H1 (cell line): Measurements from ENCODE around the gene SLC7A14. TPM values are rescaled to one million over a fixed set of nuclear protein-coding genes. Genes with fewer than 3 reads are reported as not detected.

Experiments used
- CTCF ChIA-PET: fragments of 300-600 bp; sonication (Branson Sonifier 250); formaldehyde crosslinking; loops from one replicate; lab custom pipeline; 2021; ENCODE audit not compliant: partially characterized antibody; lab: Charles Lee
- POLR2A ChIA-PET: fragments of 300-600 bp; sonication (Branson Sonifier 250); formaldehyde crosslinking; loops from one replicate; lab custom pipeline; 2021; ENCODE audit warnings: inconsistent platforms; ENCODE audit not compliant: partially characterized antibody; lab: Charles Lee
- DNase-seq, 2 experiments: peaks; one replicate each; pipeline versions ENCODE4 v3.0.0 to v3.0.0-alpha.2; 2010 to 2022; ENCODE audit warnings: low spot score in 2 of 2, low read depth in 1 of 2, mixed read lengths in 1 of 2
- FAIRE-seq: peaks from 2 replicates; lab custom pipeline; 2011; peaks lifted over from hg19 to GRCh38; lab: Jason Lieb, UNC
- H2AFZ ChIP-seq: 2 replicates; pipeline ENCODE4 v1.8.1; 2012; ENCODE audit warnings: low read length, inconsistent platforms
- H2AK5ac ChIP-seq: 2 replicates; pipeline ENCODE4 v1.6.1; 2013; ENCODE audit warnings: low read depth, low read length
- H2BK120ac ChIP-seq: replicated peaks from 2 replicates; pipeline ENCODE3; 2013; ENCODE audit warnings: low read depth, low read length, inconsistent platforms
- H2BK12ac ChIP-seq: 2 replicates; pipeline ENCODE4 v1.6.1; 2013; ENCODE audit warnings: low read depth, low read length
- H2BK15ac ChIP-seq: 2 replicates; pipeline ENCODE4 v1.6.1; 2013; ENCODE audit warnings: low read length
- H2BK20ac ChIP-seq: 2 replicates; pipeline ENCODE4 v1.6.1; 2013; ENCODE audit warnings: low read length
- H2BK5ac ChIP-seq: 2 replicates; pipeline ENCODE4 v1.6.1; 2013; ENCODE audit warnings: low read depth, low read length
- H3K14ac ChIP-seq: 2 replicates; pipeline ENCODE4 v1.6.1; 2013; ENCODE audit warnings: inconsistent platforms; ENCODE audit not compliant: insufficient read length
- H3K18ac ChIP-seq: 2 replicates; pipeline ENCODE4 v1.6.1; 2013; ENCODE audit warnings: low read length; ENCODE audit errors: extremely low read depth
- H3K23ac ChIP-seq: 2 replicates; pipeline ENCODE4 v1.6.1; 2013; ENCODE audit warnings: inconsistent platforms; ENCODE audit not compliant: insufficient read length
- H3K23me2 ChIP-seq: 2 replicates; pipeline ENCODE4 v1.6.1; 2013; ENCODE audit warnings: low read depth, low read length
- H3K27ac ChIP-seq: 2 replicates; pipeline ENCODE4 v1.6.1; 2011; ENCODE audit warnings: low read depth, low read length, inconsistent platforms
- H3K27me3 ChIP-seq, 4 experiments: replicated peaks in 1 of 4; 1 replicate in 1 of 4; 2 replicates in 3 of 4; pipeline versions ENCODE4 v1.6.1 to v1.8.1; 2011 to 2013; ENCODE audit warnings: low read length in 3 of 4, mild to moderate bottlenecking in 3 of 4, inconsistent platforms in 2 of 4, mixed read lengths in 2 of 4, moderate library complexity in 1 of 4; ENCODE audit not compliant: control insufficient read depth in 3 of 4, insufficient read depth in 3 of 4; ENCODE audit errors: extremely low read depth in 1 of 4
- H3K36me3 ChIP-seq, 4 experiments: 2 replicates each; pipeline versions ENCODE4 v1.6.1 to v1.8.1; 2011 to 2013; ENCODE audit warnings: mild to moderate bottlenecking in 4 of 4, low read length in 3 of 4, moderate library complexity in 2 of 4, control low read depth in 1 of 4, inconsistent platforms in 1 of 4; ENCODE audit not compliant: insufficient read depth in 4 of 4, control insufficient read depth in 2 of 4
- H3K4ac ChIP-seq: replicated peaks from 2 replicates; pipeline ENCODE3; 2013; ENCODE audit warnings: low read length, low read depth, mixed read lengths, inconsistent platforms; ENCODE audit not compliant: insufficient read length
- H3K4me1 ChIP-seq, 4 experiments: replicated peaks in 1 of 4; 1 replicate in 1 of 4; 2 replicates in 3 of 4; pipeline versions ENCODE4 v1.6.1 to v1.8.1; 2011 to 2013; ENCODE audit warnings: low read length in 3 of 4, inconsistent platforms in 2 of 4, mixed read lengths in 1 of 4; ENCODE audit not compliant: insufficient read depth in 4 of 4, control insufficient read depth in 3 of 4
- H3K4me2 ChIP-seq, 2 experiments: 2 replicates each; pipeline versions ENCODE4 v1.6.1 to v1.8.1; 2011 to 2013; ENCODE audit warnings: low read depth in 2 of 2, low read length in 2 of 2, control low read depth in 1 of 2, inconsistent platforms in 1 of 2, mild to moderate bottlenecking in 1 of 2; ENCODE audit not compliant: insufficient read depth in 1 of 2
- H3K4me3 ChIP-seq, 4 experiments: fragments of 200-600, 300-600 bp in 1 of 4; sonication (generic), shearing (Covaris generic), sonication (Bioruptor Twin) in 1 of 4; 2 replicates each; pipeline versions ENCODE4 v1.5.1 to v1.8.1; 2011 to 2016; ENCODE audit warnings: low read length in 4 of 4, low read depth in 3 of 4, control low read depth in 2 of 4, inconsistent platforms in 2 of 4, mild to moderate bottlenecking in 2 of 4, mixed read lengths in 1 of 4, moderate library complexity in 1 of 4; ENCODE audit not compliant: insufficient read depth in 2 of 4; ENCODE audit errors: extremely low read depth in 1 of 4
- H3K56ac ChIP-seq: replicated peaks from 2 replicates; pipeline ENCODE3; 2013; ENCODE audit warnings: low read depth, mild to moderate bottlenecking, mixed read lengths, low read length, inconsistent platforms; ENCODE audit not compliant: insufficient read length
- H3K79me1 ChIP-seq: 2 replicates; pipeline ENCODE4 v1.6.1; 2013; ENCODE audit warnings: low read depth, low read length, control low read depth
- H3K79me2 ChIP-seq, 2 experiments: 2 replicates each; pipeline versions ENCODE4 v1.6.1 to v1.8.1; 2012 to 2013; ENCODE audit warnings: low read length in 2 of 2, mild to moderate bottlenecking in 2 of 2, inconsistent platforms in 1 of 2; ENCODE audit not compliant: insufficient read depth in 2 of 2, control insufficient read depth in 1 of 2
- H3K9ac ChIP-seq, 4 experiments: replicated peaks in 1 of 4; 1 replicate in 1 of 4; 2 replicates in 3 of 4; pipeline versions ENCODE4 v1.6.1 to v1.8.1; 2011 to 2013; ENCODE audit warnings: low read depth in 3 of 4, low read length in 3 of 4, control low read depth in 2 of 4, mild to moderate bottlenecking in 2 of 4, moderate library complexity in 2 of 4, inconsistent platforms in 1 of 4; ENCODE audit errors: extremely low read depth in 1 of 4
- H3K9me3 ChIP-seq, 2 experiments: 2 replicates each; pipeline versions ENCODE4 v1.6.1 to v1.8.1; 2012 to 2013; ENCODE audit warnings: mild to moderate bottlenecking in 2 of 2, moderate library complexity in 2 of 2, control low read depth in 1 of 2, inconsistent platforms in 1 of 2, low read depth in 1 of 2, low read length in 1 of 2, mixed read lengths in 1 of 2; ENCODE audit not compliant: insufficient read depth in 2 of 2
- H4K20me1 ChIP-seq, 2 experiments: replicated peaks in 1 of 2; 2 replicates each; pipeline versions ENCODE3 to v1.8.1; 2011 to 2013; ENCODE audit warnings: inconsistent platforms in 2 of 2, low read length in 2 of 2, mild to moderate bottlenecking in 1 of 2; ENCODE audit not compliant: insufficient read depth in 2 of 2, control insufficient read depth in 1 of 2
- H4K5ac ChIP-seq: 2 replicates; pipeline ENCODE4 v1.6.1; 2013; ENCODE audit warnings: low read length, low read depth, mixed read lengths, inconsistent platforms; ENCODE audit not compliant: insufficient read length
- H4K8ac ChIP-seq: 2 replicates; pipeline ENCODE4 v1.8.0; 2013; ENCODE audit warnings: mild to moderate bottlenecking, moderate library complexity, low read length, inconsistent platforms; ENCODE audit not compliant: insufficient read depth; ENCODE audit errors: extremely low read depth
- H4K91ac ChIP-seq: replicated peaks from 2 replicates; pipeline ENCODE3; 2013; ENCODE audit warnings: low read length, mixed read lengths, inconsistent platforms; ENCODE audit not compliant: insufficient read length
- ASH2L ChIP-seq: fragments of 200-600, 300-600 bp; sonication (generic); IDR thresholded peaks from one replicate; pipeline ENCODE4 v1.7.1; 2017; ENCODE audit warnings: low read length
- ATF2 ChIP-seq: IDR thresholded peaks from 2 replicates; pipeline ENCODE4 v1.6.1; 2012; ENCODE audit warnings: low read length, inconsistent platforms
- ATF3 ChIP-seq: IDR thresholded peaks from 2 replicates; pipeline ENCODE4 v1.6.1; 2011; ENCODE audit warnings: low read depth, mild to moderate bottlenecking, low read length; ENCODE audit not compliant: insufficient read depth
- JUN ChIP-seq: IDR thresholded peaks from 2 replicates; pipeline ENCODE4 v1.6.1; 2011; ENCODE audit warnings: low read depth, mild to moderate bottlenecking, improper control_type of control experiment, low read length
- KDM1A ChIP-seq: fragments of 200-600, 300-600 bp; sonication (generic); IDR thresholded peaks from 2 replicates; pipeline ENCODE4 v1.7.1; 2016; ENCODE audit warnings: mild to moderate bottlenecking, low read length, borderline replicate concordance
- KDM5A ChIP-seq: fragments of 200-600 bp; IDR thresholded peaks from 2 replicates; pipeline ENCODE4 v1.7.1; 2012; ENCODE audit warnings: mild to moderate bottlenecking, low read length, inconsistent platforms, mixed read lengths
- NRF1 ChIP-seq: IDR thresholded peaks from 2 replicates; pipeline ENCODE4 v1.6.1; 2011; ENCODE audit warnings: mild to moderate bottlenecking, low read depth, low read length, improper control_type of control experiment
- POLR2AphosphoS5 ChIP-seq: IDR thresholded peaks from 2 replicates; pipeline ENCODE4 v1.6.1; 2011; ENCODE audit warnings: low read depth, low read length
- SAP30 ChIP-seq: fragments of 300-600 bp; sonication (generic); IDR thresholded peaks from 2 replicates; pipeline ENCODE4 v1.7.1; 2012; ENCODE audit warnings: low read length, moderate library complexity, mild to moderate bottlenecking, inconsistent platforms; ENCODE audit not compliant: insufficient read depth, insufficient replicate concordance
- SP2 ChIP-seq: IDR thresholded peaks from 2 replicates; pipeline ENCODE4 v1.6.1; 2012; ENCODE audit warnings: mild to moderate bottlenecking, low read length, inconsistent platforms
- SRF ChIP-seq: IDR thresholded peaks from 2 replicates; pipeline ENCODE4 v1.6.1; 2011; ENCODE audit warnings: mild to moderate bottlenecking, low read depth, low read length, moderate library complexity
- TBP ChIP-seq: IDR thresholded peaks from 2 replicates; pipeline ENCODE4 v1.6.1; 2011; ENCODE audit warnings: low read depth, low read length, improper control_type of control experiment
- YY1 ChIP-seq: IDR thresholded peaks from 2 replicates; pipeline ENCODE4 v1.6.1; 2011; ENCODE audit warnings: low read depth, mild to moderate bottlenecking, low read length
- WGBS, 2 experiments: shearing (Covaris generic) in 1 of 2; methylation state at CpG; one replicate each; pipeline versions ENCODE4 v1.1.6 to v1.1.7; 2013 to 2015; ENCODE audit warnings: low lambda C conversion rate in 2 of 2, mixed read lengths in 2 of 2, inconsistent platforms in 1 of 2, low coverage in 1 of 2, missing lambda C conversion rate in 1 of 2; ENCODE audit not compliant: insufficient replicate concordance in 2 of 2, insufficient coverage in 1 of 2, insufficient read length in 1 of 2; ENCODE audit errors: extremely low coverage in 1 of 2, missing lambda C conversion rate in 1 of 2; 5-methylcytosine and 5-hydroxymethylcytosine counted together
- polyA plus RNA-seq, 7 experiments: library from polyadenylated mRNA; depleted of rRNA in 3 of 7; stranded (reverse) in 5 of 7; unstranded in 2 of 7; fragments of >200 nt in 5 of 7; fragments of 200-250 nt in 2 of 7; gene quantifications; 1 replicate in 5 of 7; 2 replicates in 1 of 7; 4 replicates in 1 of 7; pipeline versions ENCODE4 v1.2.1 to v1.2.3, GENCODE V29; 2011 to 2013; ENCODE audit warnings: missing spikeins in 2 of 7, mixed read lengths in 2 of 7
- total RNA-seq: library from RNA; stranded (reverse); fragmentation: NEBNext Ultra II Directional; extraction: Animal tissue kit (Norgen Biotek cat#: 25700); gene quantifications from 2 replicates; pipeline ENCODE4 v1.2.1, GENCODE V29; 2021

The SLC7A14 gene
- total and polyA plus RNA-seq, 2 of the 8 experiments (the other 6 are each of a cell fraction or from before 2014, with no cell fraction given), result 0.21 to 0.95 TPM

DNA sequence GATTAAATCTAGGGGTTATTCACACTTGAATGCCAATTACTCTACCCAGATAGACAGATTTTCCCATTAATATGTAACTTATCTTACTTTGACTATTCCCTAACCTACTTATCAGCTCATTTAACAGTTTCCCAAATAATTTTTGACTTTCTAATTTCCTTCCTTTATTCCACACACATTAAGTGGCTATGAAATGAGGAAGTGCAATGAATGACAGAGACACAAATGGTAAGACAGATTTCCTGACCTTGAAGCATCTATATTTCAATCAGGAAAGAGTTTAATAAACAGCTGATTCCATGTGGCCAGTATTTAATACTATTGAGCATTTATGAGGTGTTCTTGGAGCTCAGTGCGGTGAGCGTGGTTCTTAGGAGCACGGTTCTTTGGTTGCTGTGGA, 78.8 kb downstream of the SLC7A14 start:
- H3K4me2 ChIP-seq, result no peak overlapping the region
- no peak overlapping the region for H2AK5ac ChIP-seq
- H2BK5ac ChIP-seq, result no peak overlapping the region
- no peak overlapping the region for H4K91ac ChIP-seq
- no peaks in the 10 kb centered on the region for H3K9me3 ChIP-seq
- H3K23ac ChIP-seq, result no peak overlapping the region
- WGBS, 2 experiments, result 86% methylated on average over 3 of the region's 3 CpGs; no CpG with 5 or more reads in 1 of the 2 experiments
- H3K36me3 ChIP-seq, result no peaks in the 10 kb centered on the region
- no peak overlapping the region for H3K56ac ChIP-seq
- no peak overlapping the region for H3K18ac ChIP-seq
- H3K79me2 ChIP-seq, result no peaks in the 10 kb centered on the region
- POLR2A ChIA-PET, result interaction anchor here (0.5 to 1.2 kb wide), 2 partner anchors 341 to 363 kb away, joined by 3 read pairs; partner anchors contain the start of gene RPL22L1
- H3K14ac ChIP-seq, result no peak overlapping the region
- H3K4me3 ChIP-seq, result no peak overlapping the region
- H3K27ac ChIP-seq, result no peak overlapping the region
- FAIRE-seq (no peak), DNase-seq (no peak)
- no peak overlapping the region for H3K4ac ChIP-seq
- H2BK12ac ChIP-seq, result no peak overlapping the region
- H4K8ac ChIP-seq, result no peak overlapping the region
- no peak overlapping the region for H3K9ac ChIP-seq
- H3K4me1 ChIP-seq, result no peaks in the 10 kb centered on the region; a peak in 1 of 7 replicates
- no peaks in the 10 kb centered on the region for H3K23me2 ChIP-seq
- CTCF ChIA-PET, result interaction anchor here (0.8 to 1.9 kb wide), 6 partner anchors 8 to 190 kb away, joined by 3 to 10 read pairs (median 6); no protein-coding TSS in a partner anchor
- H2AFZ ChIP-seq, result no peak overlapping the region
- no peak overlapping the region for H4K5ac ChIP-seq
- H2BK120ac ChIP-seq, result no peak overlapping the region
- no peaks in the 10 kb centered on the region for H3K79me1 ChIP-seq
- H3K27me3 ChIP-seq, result no peaks in the 10 kb centered on the region
- no peak overlapping the region for H2BK15ac ChIP-seq
- H2BK20ac ChIP-seq, result no peak overlapping the region
- no peaks in the 10 kb centered on the region for H4K20me1 ChIP-seq
- TF ChIP-seq TBP (no peak), SAP30 (no peak), JUN (no peak), SRF (no peak), ASH2L (no peak), NRF1 (no peak), SP2 (no peak), KDM1A (no peak), KDM5A (no peak), ATF3 (no peak), ATF2 (no peak), POLR2AphosphoS5 (no peak), YY1 (no peak)
